IMR-90 (cell line): Measurements from ENCODE around the gene KCNQ2. TPM values are rescaled to one million over a fixed set of nuclear protein-coding genes. Genes with fewer than 3 reads are reported as not detected.

Experiments used
- ATAC-seq: fragments of 200-7000 bp; cut with Tn5 transposase; 2 replicates; pipeline ENCODE4 v1.9.1; 2020; ENCODE audit warnings: low read depth, mild to moderate bottlenecking, moderate library complexity
- BruUV-seq: library from RNA; stranded (reverse); fragments of 400-500 nt; replicated peaks from 2 replicates; lab custom pipeline; 2021; lab: Mats Ljungman, UMichigan
- CTCF ChIA-PET: fragments of 300-600 bp; formaldehyde crosslinking; extraction: SDS; loops from one replicate; lab custom pipeline; 2021; ENCODE audit warnings: antibody characterized with exemption; lab: Yijun Ruan, JAX
- POLR2A ChIA-PET: fragments of 300-600 bp; sonication (Branson Sonifier 250); formaldehyde crosslinking; loops from one replicate; lab custom pipeline; 2022; ENCODE audit warnings: antibody characterized with exemption; ENCODE audit not compliant: unreplicated experiment; lab: Charles Lee
- DNase-seq: peaks from one replicate; pipeline ENCODE4 v3.0.0; 2013
- H2AFZ ChIP-seq: replicated peaks from 2 replicates; pipeline ENCODE3; 2013; ENCODE audit warnings: low read length, mild to moderate bottlenecking; ENCODE audit not compliant: poor library complexity
- H2AK5ac ChIP-seq: 2 replicates; pipeline ENCODE4 v1.6.1; 2013; ENCODE audit warnings: low read depth, low read length, inconsistent platforms
- H2AK9ac ChIP-seq: replicated peaks from 2 replicates; pipeline ENCODE3; 2013; ENCODE audit warnings: mild to moderate bottlenecking, low read depth, low read length, moderate library complexity; ENCODE audit not compliant: poor library complexity
- H2BK120ac ChIP-seq: 2 replicates; pipeline ENCODE4 v1.6.1; 2013; ENCODE audit warnings: low read depth, low read length, inconsistent platforms
- H2BK15ac ChIP-seq: 3 replicates; pipeline ENCODE4 v1.6.1; 2013; ENCODE audit warnings: low read depth, low read length, inconsistent platforms
- H2BK20ac ChIP-seq: 2 replicates; pipeline ENCODE4 v1.6.1; 2013; ENCODE audit warnings: low read depth, mild to moderate bottlenecking, inconsistent platforms, low read length, moderate library complexity
- H2BK5ac ChIP-seq: 2 replicates; pipeline ENCODE4 v1.6.1; 2013; ENCODE audit warnings: mild to moderate bottlenecking, low read depth, low read length, inconsistent platforms; ENCODE audit not compliant: poor library complexity, severe bottlenecking
- H3K14ac ChIP-seq: replicated peaks from 2 replicates; pipeline ENCODE4 v1.6.1; 2013; ENCODE audit warnings: low read depth, low read length, inconsistent platforms
- H3K18ac ChIP-seq: 2 replicates; pipeline ENCODE4 v1.6.1; 2013; ENCODE audit warnings: low read depth, low read length, control low read depth
- H3K23ac ChIP-seq: 2 replicates; pipeline ENCODE4 v1.6.1; 2013; ENCODE audit warnings: low read depth, low read length, inconsistent platforms
- H3K27ac ChIP-seq: 2 replicates; pipeline ENCODE4 v1.5.1; 2013; ENCODE audit warnings: mild to moderate bottlenecking, control low read depth, low read length; ENCODE audit not compliant: insufficient read depth
- H3K27me3 ChIP-seq: 2 replicates; pipeline ENCODE4 v1.6.1; 2013; ENCODE audit warnings: low read length; ENCODE audit not compliant: control insufficient read depth, insufficient read depth
- H3K36me3 ChIP-seq: 2 replicates; pipeline ENCODE4 v1.6.1; 2013; ENCODE audit warnings: low read length, mixed read lengths; ENCODE audit not compliant: control insufficient read depth, insufficient read depth
- H3K4ac ChIP-seq: 2 replicates; pipeline ENCODE4 v1.6.1; 2013; ENCODE audit warnings: low read depth, low read length, inconsistent platforms
- H3K4me1 ChIP-seq: 2 replicates; pipeline ENCODE4 v1.6.1; 2013; ENCODE audit warnings: low read length, mixed read lengths; ENCODE audit not compliant: control insufficient read depth, insufficient read depth
- H3K4me2 ChIP-seq: 2 replicates; pipeline ENCODE4 v1.6.1; 2013; ENCODE audit warnings: low read depth, mild to moderate bottlenecking, control low read depth, low read length, moderate library complexity
- H3K4me3 ChIP-seq: 2 replicates; pipeline ENCODE4 v1.5.1; 2013; ENCODE audit warnings: low read depth, mild to moderate bottlenecking, control low read depth, low read length, moderate library complexity; ENCODE audit not compliant: insufficient read depth
- H3K56ac ChIP-seq: 2 replicates; pipeline ENCODE4 v1.6.1; 2013; ENCODE audit warnings: low read length, inconsistent platforms; ENCODE audit not compliant: insufficient read depth; ENCODE audit errors: extremely low read depth
- H3K79me1 ChIP-seq, 2 experiments: 2 replicates each; pipeline ENCODE4 v1.6.1; 2013; ENCODE audit warnings: low read length in 2 of 2, inconsistent platforms in 1 of 2, low read depth in 1 of 2
- H3K9ac ChIP-seq: 2 replicates; pipeline ENCODE4 v1.6.1; 2013; ENCODE audit warnings: low read depth, low read length, control low read depth
- H3K9me1 ChIP-seq: 2 replicates; pipeline ENCODE4 v1.6.1; 2013; ENCODE audit warnings: low read length, inconsistent platforms; ENCODE audit not compliant: insufficient read depth
- H3K9me3 ChIP-seq: 2 replicates; pipeline ENCODE4 v1.6.1; 2013; ENCODE audit warnings: low read length; ENCODE audit not compliant: control insufficient read depth, insufficient read depth
- H4K20me1 ChIP-seq: 2 replicates; pipeline ENCODE4 v1.6.1; 2013; ENCODE audit warnings: low read length, inconsistent platforms; ENCODE audit not compliant: insufficient read depth
- H4K5ac ChIP-seq: 2 replicates; pipeline ENCODE4 v1.6.1; 2013; ENCODE audit warnings: mild to moderate bottlenecking, low read depth, low read length, control low read depth
- H4K8ac ChIP-seq, 2 experiments: 2 replicates each; pipeline ENCODE4 v1.6.1; 2013; ENCODE audit warnings: low read depth in 2 of 2, low read length in 2 of 2, control low read depth in 1 of 2, inconsistent platforms in 1 of 2
- H4K91ac ChIP-seq: 2 replicates; pipeline ENCODE4 v1.6.1; 2013; ENCODE audit warnings: low read depth, low read length, inconsistent platforms; ENCODE audit not compliant: insufficient read depth
- BHLHE40 ChIP-seq: fragments of 150-350 bp; IDR thresholded peaks from 2 replicates; pipeline ENCODE4 v1.6.1; 2016; ENCODE audit warnings: mild to moderate bottlenecking, low read depth, low read length
- CEBPB ChIP-seq: IDR thresholded peaks from 2 replicates; pipeline ENCODE4 v1.6.1; 2012; ENCODE audit warnings: low read depth, low read length, improper control_type of control experiment
- CHD1 ChIP-seq: IDR thresholded peaks from 2 replicates; pipeline ENCODE4 v1.6.1; 2012; ENCODE audit warnings: low read depth, low read length, improper control_type of control experiment
- FOS ChIP-seq: fragments of 150-350 bp; IDR thresholded peaks from 2 replicates; pipeline ENCODE4 v1.6.1; 2016; ENCODE audit warnings: low read depth, low read length
- MAFK ChIP-seq: IDR thresholded peaks from 2 replicates; pipeline ENCODE4 v1.6.1; 2012; ENCODE audit warnings: low read depth, low read length, improper control_type of control experiment
- MAZ ChIP-seq: IDR thresholded peaks from 2 replicates; pipeline ENCODE4 v1.6.1; 2012; ENCODE audit warnings: low read depth, mild to moderate bottlenecking, low read length, improper control_type of control experiment, moderate library complexity, borderline replicate concordance
- MXI1 ChIP-seq: IDR thresholded peaks from 2 replicates; pipeline ENCODE4 v1.6.1; 2012; ENCODE audit warnings: low read depth, mild to moderate bottlenecking, low read length, moderate library complexity, borderline replicate concordance
- NFE2L2 ChIP-seq: fragments of 150-350 bp; IDR thresholded peaks from 2 replicates; pipeline ENCODE4 v1.6.1; 2016; ENCODE audit warnings: low read depth, mild to moderate bottlenecking, low read length
- POLR2A ChIP-seq: IDR thresholded peaks from 2 replicates; pipeline ENCODE4 v1.6.1; 2012; ENCODE audit warnings: mild to moderate bottlenecking, low read depth, low read length
- RAD21 ChIP-seq: IDR thresholded peaks from 2 replicates; pipeline ENCODE4 v1.6.1; 2012; ENCODE audit warnings: low read length, improper control_type of control experiment
- RCOR1 ChIP-seq: IDR thresholded peaks from 2 replicates; pipeline ENCODE4 v1.6.1; 2012; ENCODE audit warnings: mild to moderate bottlenecking, low read length, improper control_type of control experiment; ENCODE audit not compliant: insufficient replicate concordance
- RFX5 ChIP-seq: IDR thresholded peaks from 2 replicates; pipeline ENCODE4 v1.8.0; 2012; ENCODE audit warnings: low read depth, mild to moderate bottlenecking, low read length, moderate library complexity
- SMC3 ChIP-seq: fragments of 150-350 bp; IDR thresholded peaks from 2 replicates; pipeline ENCODE4 v1.6.1; 2016; ENCODE audit warnings: low read depth, mild to moderate bottlenecking, antibody characterized with exemption, low read length, moderate library complexity
- whole genome bisulfite sequencing, 2 experiments: methylation state at CpG; one replicate each; pipeline versions ENCODE4 v1.1.5 to v1.1.7; 2013; ENCODE audit warnings: missing lambda C conversion rate in 2 of 2; ENCODE audit not compliant: insufficient read length in 1 of 2; ENCODE audit errors: extremely low coverage in 2 of 2; 5-methylcytosine and 5-hydroxymethylcytosine counted together
- dilution Hi-C: fragments of 300-500 bp; cut with HindIII; formaldehyde crosslinking; loops from one replicate; pipeline ENCODE4 v1.14.3; 2018; ENCODE audit warnings: low sequenced_read_pairs; ENCODE audit not compliant: unreplicated experiment
- in situ Hi-C: fragments of 300-500 bp; cut with MboI; formaldehyde crosslinking; loops from 3 replicates; pipeline ENCODE4 v1.14.3; 2019; ENCODE audit warnings: low sequenced_read_pairs, inconsistent platforms, mixed read lengths
- intact Hi-C: fragments of 100-400 bp; cut with micrococcal nuclease; formaldehyde crosslinking; loops from 2 replicates; pipeline ENCODE4 v1.10.0; 2022
- polyA plus RNA-seq, 3 experiments: library from polyadenylated mRNA; depleted of rRNA; stranded (reverse); fragments of >200 nt; gene quantifications; 2 replicates each; pipeline ENCODE4 v1.2.3, GENCODE V29; 2012; ENCODE audit warnings: low replicate concordance in 1 of 3
- total RNA-seq: library from RNA; depleted of rRNA; stranded (reverse); fragments of >200 nt; gene quantifications from 2 replicates; pipeline ENCODE4 v1.2.3, GENCODE V29; 2012
- TF ChIP-seq, protein P1 (sequence below): fragments of 150-350 bp; IDR thresholded peaks from 2 replicates; pipeline ENCODE4 v1.6.1; 2016; ENCODE audit warnings: low read depth, mild to moderate bottlenecking, low read length, moderate library complexity, borderline replicate concordance
- TF ChIP-seq, protein P2 (sequence below): conservative IDR thresholded peaks from 2 replicates; pipeline ENCODE4 v1.5.1; 2012; ENCODE audit warnings: mild to moderate bottlenecking, low read depth, low read length, improper control_type of control experiment
- TF ChIP-seq, protein P3 (sequence below): fragments of 150-350 bp; IDR thresholded peaks from 2 replicates; pipeline ENCODE4 v1.6.1; 2017; ENCODE audit warnings: mild to moderate bottlenecking, antibody characterized with exemption, low read length, low read depth

The KCNQ2 gene
- total and polyA plus RNA-seq, 2 of the 4 experiments (the other 2 are of a cell fraction): 0.02 TPM; not detected in 1

DNA sequence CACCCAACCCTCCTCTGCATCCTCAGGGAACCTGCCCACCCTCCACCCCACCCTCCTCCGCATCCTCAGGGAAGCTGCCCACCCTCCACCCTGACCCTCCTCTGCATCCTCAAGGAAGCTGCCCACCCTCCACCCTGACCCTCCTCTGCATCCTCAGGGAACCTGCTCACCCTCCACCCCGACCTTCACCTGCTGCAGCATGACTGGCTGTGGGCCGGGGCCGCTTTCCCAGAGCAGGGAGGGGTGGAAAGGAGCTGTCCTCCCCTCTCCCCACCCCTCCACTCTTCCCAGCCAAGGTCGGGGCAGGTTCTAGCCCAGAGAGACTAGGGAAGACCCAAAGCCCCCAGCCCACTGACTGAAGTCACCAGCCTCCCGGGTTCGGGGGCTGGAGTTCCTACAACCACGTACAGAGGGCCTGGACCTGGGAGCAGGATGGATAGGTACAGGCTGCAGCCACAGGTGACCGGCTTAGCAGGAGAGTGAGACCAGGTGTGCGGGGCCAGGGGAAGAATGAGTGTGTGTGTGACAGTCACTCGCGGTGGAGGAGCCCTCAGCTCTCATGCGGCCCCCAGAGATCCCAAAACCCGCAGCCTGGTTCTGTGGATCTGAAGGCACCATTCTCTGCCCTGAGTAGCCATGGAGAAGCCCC is 14.8 kb upstream of the KCNQ2 start:
- CTCF ChIA-PET: no interaction called here

More for the DNA sequence above, 14.8 kb upstream of the KCNQ2 start:
- no peak overlapping the region for H2BK15ac ChIP-seq
- no peaks in the 10 kb centered on the region; the same call in 1 of the 2 replicates for H4K20me1 ChIP-seq
- H3K4me1 ChIP-seq: no peaks in the 10 kb centered on the region
- H3K14ac ChIP-seq: no peak overlapping the region
- dilution Hi-C loops: no loop called here
- intact Hi-C loops: no loop called here
- no peaks in the 10 kb centered on the region for H3K36me3 ChIP-seq
- in situ Hi-C loops: no loop called here
- H4K5ac ChIP-seq: no peak overlapping the region
- no peak overlapping the region for H2AFZ ChIP-seq
- no peak overlapping the region for H4K8ac ChIP-seq
- H3K4ac ChIP-seq: no peak overlapping the region
- no peak overlapping the region for H2AK9ac ChIP-seq
- no peak overlapping the region for H2BK5ac ChIP-seq
- H3K18ac ChIP-seq: no peak overlapping the region
- no peak overlapping the region for H3K9ac ChIP-seq
- peaks cover 34% of the 10 kb centered on the region for H3K27me3 ChIP-seq
- TF ChIP-seq POLR2A (no peak), RCOR1 (no peak), MXI1 (no peak), RFX5 (no peak), FOS (no peak), CEBPB (no peak), RAD21 (no peak), SMC3 (no peak), BHLHE40 (no peak), MAZ (no peak), MAFK (no peak), CHD1 (no peak), NFE2L2 (no peak)
- TF ChIP-seq, protein P1, sequence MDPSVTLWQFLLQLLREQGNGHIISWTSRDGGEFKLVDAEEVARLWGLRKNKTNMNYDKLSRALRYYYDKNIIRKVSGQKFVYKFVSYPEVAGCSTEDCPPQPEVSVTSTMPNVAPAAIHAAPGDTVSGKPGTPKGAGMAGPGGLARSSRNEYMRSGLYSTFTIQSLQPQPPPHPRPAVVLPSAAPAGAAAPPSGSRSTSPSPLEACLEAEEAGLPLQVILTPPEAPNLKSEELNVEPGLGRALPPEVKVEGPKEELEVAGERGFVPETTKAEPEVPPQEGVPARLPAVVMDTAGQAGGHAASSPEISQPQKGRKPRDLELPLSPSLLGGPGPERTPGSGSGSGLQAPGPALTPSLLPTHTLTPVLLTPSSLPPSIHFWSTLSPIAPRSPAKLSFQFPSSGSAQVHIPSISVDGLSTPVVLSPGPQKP: no peak
- TF ChIP-seq, protein P2, sequence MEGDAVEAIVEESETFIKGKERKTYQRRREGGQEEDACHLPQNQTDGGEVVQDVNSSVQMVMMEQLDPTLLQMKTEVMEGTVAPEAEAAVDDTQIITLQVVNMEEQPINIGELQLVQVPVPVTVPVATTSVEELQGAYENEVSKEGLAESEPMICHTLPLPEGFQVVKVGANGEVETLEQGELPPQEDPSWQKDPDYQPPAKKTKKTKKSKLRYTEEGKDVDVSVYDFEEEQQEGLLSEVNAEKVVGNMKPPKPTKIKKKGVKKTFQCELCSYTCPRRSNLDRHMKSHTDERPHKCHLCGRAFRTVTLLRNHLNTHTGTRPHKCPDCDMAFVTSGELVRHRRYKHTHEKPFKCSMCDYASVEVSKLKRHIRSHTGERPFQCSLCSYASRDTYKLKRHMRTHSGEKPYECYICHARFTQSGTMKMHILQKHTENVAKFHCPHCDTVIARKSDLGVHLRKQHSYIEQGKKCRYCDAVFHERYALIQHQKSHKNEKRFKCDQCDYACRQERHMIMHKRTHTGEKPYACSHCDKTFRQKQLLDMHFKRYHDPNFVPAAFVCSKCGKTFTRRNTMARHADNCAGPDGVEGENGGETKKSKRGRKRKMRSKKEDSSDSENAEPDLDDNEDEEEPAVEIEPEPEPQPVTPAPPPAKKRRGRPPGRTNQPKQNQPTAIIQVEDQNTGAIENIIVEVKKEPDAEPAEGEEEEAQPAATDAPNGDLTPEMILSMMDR: no peak
- TF ChIP-seq, protein P3, sequence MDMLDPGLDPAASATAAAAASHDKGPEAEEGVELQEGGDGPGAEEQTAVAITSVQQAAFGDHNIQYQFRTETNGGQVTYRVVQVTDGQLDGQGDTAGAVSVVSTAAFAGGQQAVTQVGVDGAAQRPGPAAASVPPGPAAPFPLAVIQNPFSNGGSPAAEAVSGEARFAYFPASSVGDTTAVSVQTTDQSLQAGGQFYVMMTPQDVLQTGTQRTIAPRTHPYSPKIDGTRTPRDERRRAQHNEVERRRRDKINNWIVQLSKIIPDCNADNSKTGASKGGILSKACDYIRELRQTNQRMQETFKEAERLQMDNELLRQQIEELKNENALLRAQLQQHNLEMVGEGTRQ: no peak
- no peak overlapping the region for H3K23ac ChIP-seq
- H3K79me1 ChIP-seq: no peaks in the 10 kb centered on the region
- H2AK5ac ChIP-seq: no peak overlapping the region
- H3K9me3 ChIP-seq: no peaks in the 10 kb centered on the region
- H3K4me3 ChIP-seq: no peak overlapping the region
- BruUV-seq: no TSS peak
- H3K56ac ChIP-seq: no peak overlapping the region
- POLR2A ChIA-PET: no interaction called here
- H2BK120ac ChIP-seq: no peak overlapping the region
- H3K4me2 ChIP-seq: no peak overlapping the region
- ATAC-seq: no peak
- H4K91ac ChIP-seq: no peak overlapping the region
- WGBS, 2 experiments: 54% methylated on average over 2 of the region's 14 CpGs; no CpG with 5 or more reads in 1 of the 2 experiments
- no peak for DNase-seq
- no peaks in the 10 kb centered on the region for H3K9me1 ChIP-seq
- H2BK20ac ChIP-seq: no peak overlapping the region
- no peak overlapping the region for H3K27ac ChIP-seq
